HEK293T (cell line): ENCODE data around the gene PXT1.

ENCODE experiments used
- BHLHE40 ChIP-seq: fragments of 450-650 bp; IDR thresholded peaks from 2 replicates; pipeline ENCODE4 v1.6.1; 2016; ENCODE audit warnings: mild to moderate bottlenecking, moderate library complexity, borderline replicate concordance
- ELF4 ChIP-seq: fragments of 450-650 bp; IDR thresholded peaks from 2 replicates; pipeline ENCODE4 v1.6.1; 2017; ENCODE audit warnings: antibody characterized with exemption
- FOXA1 ChIP-seq: fragments of 450-650 bp; IDR thresholded peaks from 2 replicates; pipeline ENCODE4 v1.6.1; 2016; ENCODE audit warnings: mild to moderate bottlenecking
- FOXM1 ChIP-seq: fragments of 450-650 bp; IDR thresholded peaks from 2 replicates; pipeline ENCODE4 v1.6.1; 2017; ENCODE audit warnings: mild to moderate bottlenecking, borderline replicate concordance
- HDGF ChIP-seq: fragments of 450-650 bp; IDR thresholded peaks from 2 replicates; pipeline ENCODE4 v1.6.1; 2017; ENCODE audit warnings: antibody characterized with exemption, borderline replicate concordance
- NFRKB ChIP-seq: fragments of 450-650 bp; IDR thresholded peaks from 2 replicates; pipeline ENCODE4 v1.6.1; 2016; ENCODE audit warnings: mild to moderate bottlenecking, moderate library complexity
- SP1 ChIP-seq: fragments of 450-650 bp; IDR thresholded peaks from 2 replicates; pipeline ENCODE4 v1.6.1; 2017
- SUZ12 ChIP-seq: fragments of 450-650 bp; IDR thresholded peaks from 2 replicates; pipeline ENCODE4 v1.6.1; 2016; ENCODE audit warnings: mild to moderate bottlenecking

DNA sequence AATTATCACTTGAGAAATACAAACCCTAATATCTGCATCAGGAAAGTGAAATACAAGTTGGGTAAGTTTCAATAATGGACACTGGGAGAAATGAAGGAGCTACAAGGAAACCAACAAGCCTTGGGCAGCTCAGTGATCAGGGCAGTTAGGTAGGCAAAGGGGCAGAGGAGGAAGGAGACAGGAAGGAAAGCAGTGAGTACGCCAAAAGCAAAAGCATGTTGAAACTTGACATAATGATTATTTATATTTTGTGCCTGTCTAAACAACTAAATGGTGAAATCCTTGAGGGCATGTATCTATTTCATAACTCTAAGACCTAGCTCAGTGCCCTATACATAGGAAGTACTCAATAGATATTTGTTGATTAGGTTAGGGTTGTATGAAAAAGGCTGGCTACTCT is 23.3 kb downstream of the PXT1 start:
- TF ChIP-seq SP1 (no peak), BHLHE40 (no peak), HDGF (no peak), FOXA1 (no peak), SUZ12 (no peak), FOXM1 (no peak), NFRKB (no peak), ELF4 (no peak)
